Measurements from ENCODE around the gene EDEM3.
"Not testable (repeated sequence)": the region's sequence is repeated elsewhere in the genome, so short reads cannot be mapped to it uniquely, and the experiment has no call there.

EDEM3 gene

GRCh38 chr1:184769241-184769640 is 14.6 kb upstream of the EDEM3 start:
- Histone ChIP-seq H3K27ac (ENCODE audit: low read length) (no peak overlapping the region), H3K27me3 (ENCODE audit: low read depth, low read length) (no peaks in the 10 kb centered on the region), H3K4me1 (ENCODE audit: control insufficient read depth in 1 of 2, insufficient read depth in 2 of 2, low read length in 2 of 2) (no peaks in the 10 kb centered on the region), H3K4me3 (ENCODE audit: low read depth in 1 of 2, low read length in 2 of 2) (no peak overlapping the region), H3K36me3 (ENCODE audit: control insufficient read depth in 1 of 2, insufficient read depth in 2 of 2, low read length in 2 of 2) (no peaks in the 10 kb centered on the region), H3K9me3 (ENCODE audit: control insufficient read depth in 1 of 2, low read length in 2 of 2) (no peaks in the 10 kb centered on the region)

- no peak overlapping the region for H3K27ac ChIP-seq (ENCODE audit: low read length)
Observed at GRCh38 chr1:184768467-184768866, 13.8 kb upstream of the EDEM3 start.

GRCh38 chr1:184767591-184767990 is 12.9 kb upstream of the EDEM3 start:
- H3K4me1 ChIP-seq (ENCODE audit: control insufficient read depth in 1 of 2, insufficient read depth in 2 of 2, low read length in 2 of 2): no peaks in the 10 kb centered on the region
- H3K4me3 ChIP-seq (ENCODE audit: low read depth in 1 of 2, low read length in 2 of 2): no peak overlapping the region
- no peaks in the 10 kb centered on the region for H3K9me3 ChIP-seq (ENCODE audit: control insufficient read depth in 1 of 2, low read length in 2 of 2)
- H3K36me3 ChIP-seq (ENCODE audit: control insufficient read depth in 1 of 2, insufficient read depth in 2 of 2, low read length in 2 of 2): no peaks in the 10 kb centered on the region
- H3K27me3 ChIP-seq (ENCODE audit: low read depth, low read length): no peaks in the 10 kb centered on the region
- H3K27ac ChIP-seq (ENCODE audit: low read length): no peak overlapping the region

More at GRCh38 chr1:184768467-184768866, 13.8 kb upstream of the EDEM3 start:
- Histone ChIP-seq H3K4me3 (ENCODE audit: low read depth in 1 of 2, low read length in 2 of 2) (no peak overlapping the region), H3K27me3 (ENCODE audit: low read depth, low read length) (no peaks in the 10 kb centered on the region), H3K4me1 (ENCODE audit: control insufficient read depth in 1 of 2, insufficient read depth in 2 of 2, low read length in 2 of 2) (no peaks in the 10 kb centered on the region), H3K36me3 (ENCODE audit: control insufficient read depth in 1 of 2, insufficient read depth in 2 of 2, low read length in 2 of 2) (no peaks in the 10 kb centered on the region), H3K9me3 (ENCODE audit: control insufficient read depth in 1 of 2, low read length in 2 of 2) (no peaks in the 10 kb centered on the region)

- no peak overlapping the region for H3K27ac ChIP-seq (ENCODE audit: low read length)
- no peaks in the 10 kb centered on the region for H3K27me3 ChIP-seq (ENCODE audit: low read depth, low read length)
- no peaks in the 10 kb centered on the region for H3K4me1 ChIP-seq (ENCODE audit: control insufficient read depth in 1 of 2, insufficient read depth in 2 of 2, low read length in 2 of 2)
- no peaks in the 10 kb centered on the region for H3K36me3 ChIP-seq (ENCODE audit: control insufficient read depth in 1 of 2, insufficient read depth in 2 of 2, low read length in 2 of 2)
- no peak overlapping the region for H3K4me3 ChIP-seq (ENCODE audit: low read depth in 1 of 2, low read length in 2 of 2)
- no peaks in the 10 kb centered on the region for H3K9me3 ChIP-seq (ENCODE audit: control insufficient read depth in 1 of 2, low read length in 2 of 2)
Observed at GRCh38 chr1:184764483-184764882, 9.8 kb upstream of the EDEM3 start.

GRCh38 chr1:184763520-184763919 is 8.9 kb upstream of the EDEM3 start:
- not testable (repeated sequence) for H3K27me3 ChIP-seq (ENCODE audit: low read depth, low read length); H3K9me3 ChIP-seq (ENCODE audit: control insufficient read depth in 1 of 2, low read length in 2 of 2); H3K4me3 ChIP-seq (ENCODE audit: low read depth in 1 of 2, low read length in 2 of 2); H3K36me3 ChIP-seq (ENCODE audit: control insufficient read depth in 1 of 2, insufficient read depth in 2 of 2, low read length in 2 of 2); H3K27ac ChIP-seq (ENCODE audit: low read length); H3K4me1 ChIP-seq (ENCODE audit: control insufficient read depth in 1 of 2, insufficient read depth in 2 of 2, low read length in 2 of 2)

- H3K36me3 ChIP-seq (ENCODE audit: control insufficient read depth in 1 of 2, insufficient read depth in 2 of 2, low read length in 2 of 2): no peaks in the 10 kb centered on the region
- H3K4me3 ChIP-seq (ENCODE audit: low read depth in 1 of 2, low read length in 2 of 2): no peak overlapping the region
- H3K9me3 ChIP-seq (ENCODE audit: control insufficient read depth in 1 of 2, low read length in 2 of 2): no peaks in the 10 kb centered on the region
- H3K27me3 ChIP-seq (ENCODE audit: low read depth, low read length): no peaks in the 10 kb centered on the region
- no peaks in the 10 kb centered on the region for H3K4me1 ChIP-seq (ENCODE audit: control insufficient read depth in 1 of 2, insufficient read depth in 2 of 2, low read length in 2 of 2)
- H3K27ac ChIP-seq (ENCODE audit: low read length): no peak overlapping the region
Observed at GRCh38 chr1:184761969-184762485, 7.4 kb upstream of the EDEM3 start.

GRCh38 chr1:184759651-184760050 is 5.0 kb upstream of the EDEM3 start:
- H3K4me3 ChIP-seq (ENCODE audit: low read depth in 1 of 2, low read length in 2 of 2): no peak overlapping the region
- peaks cover 0 to 4% of the 10 kb centered on the region in 2 donors for H3K4me1 ChIP-seq (ENCODE audit: control insufficient read depth in 1 of 2, insufficient read depth in 2 of 2, low read length in 2 of 2)
- H3K27ac ChIP-seq (ENCODE audit: low read length): no peak overlapping the region
- no peaks in the 10 kb centered on the region for H3K36me3 ChIP-seq (ENCODE audit: control insufficient read depth in 1 of 2, insufficient read depth in 2 of 2, low read length in 2 of 2)
- no peaks in the 10 kb centered on the region for H3K27me3 ChIP-seq (ENCODE audit: low read depth, low read length)
- no peaks in the 10 kb centered on the region for H3K9me3 ChIP-seq (ENCODE audit: control insufficient read depth in 1 of 2, low read length in 2 of 2)

GRCh38 chr1:184759112-184759511 is 4.5 kb upstream of the EDEM3 start:
- no peak overlapping the region for H3K27ac ChIP-seq (ENCODE audit: low read length)
- no peaks in the 10 kb centered on the region for H3K36me3 ChIP-seq (ENCODE audit: control insufficient read depth in 1 of 2, insufficient read depth in 2 of 2, low read length in 2 of 2)
- H3K4me1 ChIP-seq (ENCODE audit: control insufficient read depth in 1 of 2, insufficient read depth in 2 of 2, low read length in 2 of 2): peaks cover 0 to 4% of the 10 kb centered on the region in 2 donors
- H3K4me3 ChIP-seq (ENCODE audit: low read depth in 1 of 2, low read length in 2 of 2): no peak overlapping the region
- H3K27me3 ChIP-seq (ENCODE audit: low read depth, low read length): no peaks in the 10 kb centered on the region
- H3K9me3 ChIP-seq (ENCODE audit: control insufficient read depth in 1 of 2, low read length in 2 of 2): no peaks in the 10 kb centered on the region

GRCh38 chr1:184757891-184758290 is 3.2 kb upstream of the EDEM3 start:
- Histone ChIP-seq H3K4me1 (ENCODE audit: control insufficient read depth in 1 of 2, insufficient read depth in 2 of 2, low read length in 2 of 2) (peaks cover under 1 to 11% of the 10 kb centered on the region in 2 donors), H3K27me3 (ENCODE audit: low read depth, low read length) (no peaks in the 10 kb centered on the region), H3K27ac (ENCODE audit: low read length) (no peak overlapping the region), H3K4me3 (ENCODE audit: low read depth in 1 of 2, low read length in 2 of 2) (no peak overlapping the region), H3K36me3 (ENCODE audit: control insufficient read depth in 1 of 2, insufficient read depth in 2 of 2, low read length in 2 of 2) (no peaks in the 10 kb centered on the region), H3K9me3 (ENCODE audit: control insufficient read depth in 1 of 2, low read length in 2 of 2) (no peaks in the 10 kb centered on the region)

GRCh38 chr1:184757406-184757805 is 2.7 kb upstream of the EDEM3 start:
- Histone ChIP-seq H3K36me3 (ENCODE audit: control insufficient read depth in 1 of 2, insufficient read depth in 2 of 2, low read length in 2 of 2) (no peaks in the 10 kb centered on the region), H3K4me1 (ENCODE audit: control insufficient read depth in 1 of 2, insufficient read depth in 2 of 2, low read length in 2 of 2) (peaks cover 5 to 16% of the 10 kb centered on the region in 2 donors), H3K9me3 (ENCODE audit: control insufficient read depth in 1 of 2, low read length in 2 of 2) (no peaks in the 10 kb centered on the region), H3K4me3 (ENCODE audit: low read depth in 1 of 2, low read length in 2 of 2) (no peak overlapping the region), H3K27me3 (ENCODE audit: low read depth, low read length) (no peaks in the 10 kb centered on the region), H3K27ac (ENCODE audit: low read length) (no peak overlapping the region)

- H3K9me3 ChIP-seq (ENCODE audit: control insufficient read depth in 1 of 2, low read length in 2 of 2): no peaks in the 10 kb centered on the region
- H3K4me3 ChIP-seq (ENCODE audit: low read depth in 1 of 2, low read length in 2 of 2): peak overlapping the region; percentile 92
- H3K27ac ChIP-seq (ENCODE audit: low read length): peak overlapping the region; percentile 85
- H3K27me3 ChIP-seq (ENCODE audit: low read depth, low read length): no peaks in the 10 kb centered on the region
- peaks cover 8 to 18% of the 10 kb centered on the region in 2 donors for H3K4me1 ChIP-seq (ENCODE audit: control insufficient read depth in 1 of 2, insufficient read depth in 2 of 2, low read length in 2 of 2)
- H3K36me3 ChIP-seq (ENCODE audit: control insufficient read depth in 1 of 2, insufficient read depth in 2 of 2, low read length in 2 of 2): no peaks in the 10 kb centered on the region
Observed at GRCh38 chr1:184755226-184756065, 788 bp upstream of the EDEM3 start.
